IMR-90 (cell line): ENCODE measurements around the gene TTC28.

Source experiments
- CEBPB ChIP-seq: IDR thresholded peaks from 2 replicates; pipeline ENCODE4 v1.6.1; 2012; ENCODE audit warnings: low read depth, low read length, improper control_type of control experiment
- CHD1 ChIP-seq: IDR thresholded peaks from 2 replicates; pipeline ENCODE4 v1.6.1; 2012; ENCODE audit warnings: low read depth, low read length, improper control_type of control experiment
- CTCF ChIP-seq: conservative IDR thresholded peaks from 2 replicates; pipeline ENCODE4 v1.5.1; 2012; ENCODE audit warnings: mild to moderate bottlenecking, low read depth, low read length, improper control_type of control experiment
- ELK1 ChIP-seq: fragments of 150-350 bp; IDR thresholded peaks from 2 replicates; pipeline ENCODE4 v1.6.1; 2016; ENCODE audit warnings: low read depth, mild to moderate bottlenecking, low read length, moderate library complexity, borderline replicate concordance
- FOS ChIP-seq: fragments of 150-350 bp; IDR thresholded peaks from 2 replicates; pipeline ENCODE4 v1.6.1; 2016; ENCODE audit warnings: low read depth, low read length
- MAFK ChIP-seq: IDR thresholded peaks from 2 replicates; pipeline ENCODE4 v1.6.1; 2012; ENCODE audit warnings: low read depth, low read length, improper control_type of control experiment
- MXI1 ChIP-seq: IDR thresholded peaks from 2 replicates; pipeline ENCODE4 v1.6.1; 2012; ENCODE audit warnings: low read depth, mild to moderate bottlenecking, low read length, moderate library complexity, borderline replicate concordance
- POLR2A ChIP-seq: IDR thresholded peaks from 2 replicates; pipeline ENCODE4 v1.6.1; 2012; ENCODE audit warnings: mild to moderate bottlenecking, low read depth, low read length
- RAD21 ChIP-seq: IDR thresholded peaks from 2 replicates; pipeline ENCODE4 v1.6.1; 2012; ENCODE audit warnings: low read length, improper control_type of control experiment
- RFX5 ChIP-seq: IDR thresholded peaks from 2 replicates; pipeline ENCODE4 v1.8.0; 2012; ENCODE audit warnings: low read depth, mild to moderate bottlenecking, low read length, moderate library complexity
- SMC3 ChIP-seq: fragments of 150-350 bp; IDR thresholded peaks from 2 replicates; pipeline ENCODE4 v1.6.1; 2016; ENCODE audit warnings: low read depth, mild to moderate bottlenecking, antibody characterized with exemption, low read length, moderate library complexity
- USF2 ChIP-seq: fragments of 150-350 bp; IDR thresholded peaks from 2 replicates; pipeline ENCODE4 v1.6.1; 2017; ENCODE audit warnings: mild to moderate bottlenecking, antibody characterized with exemption, low read length, low read depth

GRCh38 chr22:27941143-27941542, 738.5 kb downstream of the TTC28 start:
- no peak for TF ChIP-seq CTCF
- no peak for TF ChIP-seq RFX5
- no peak for TF ChIP-seq CHD1
- no peak for TF ChIP-seq CEBPB
- TF ChIP-seq POLR2A, result no peak
- no peak for TF ChIP-seq ELK1
- no peak for TF ChIP-seq SMC3
- no peak for TF ChIP-seq MXI1
- TF ChIP-seq RAD21, result no peak
- TF ChIP-seq FOS, result no peak
- TF ChIP-seq MAFK, result no peak
- TF ChIP-seq USF2, result no peak
